ENCODE data around the gene C9.

- no peak for TF ChIP-seq CTCF (IDR thresholded peaks at IDR 0.05; ENCODE audit: low read depth, low read length, poor library complexity, severe bottlenecking)
- no peak for TF ChIP-seq EZH2phosphoT487 (IDR thresholded peaks at IDR 0.05; ENCODE audit: borderline replicate concordance, low read length)
Measured at GRCh38 chr5:39294736-39295135, 69.6 kb downstream of the C9 start.

All from DOHH2 (cell line).